ENCODE measurements around the gene ACBD6.

The ACBD6 gene

DNA sequence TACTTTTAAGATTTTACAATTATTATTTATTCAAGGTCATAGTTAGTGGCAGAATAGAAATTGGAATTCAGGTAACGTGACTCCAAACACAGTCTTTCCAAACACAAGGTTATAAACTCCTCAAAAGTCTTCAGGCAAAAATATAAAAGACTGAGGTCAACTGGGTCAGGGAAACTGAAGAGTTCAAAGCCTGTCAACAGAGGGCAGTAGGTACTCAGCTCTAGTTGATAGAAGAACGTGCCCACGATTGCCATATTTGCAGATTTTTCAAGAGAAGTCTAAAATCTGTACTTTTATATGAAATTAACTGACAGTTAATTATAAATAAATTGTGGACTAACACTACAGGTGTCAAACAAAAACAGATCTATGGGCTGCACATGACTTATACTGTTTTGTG lies 137.3 kb downstream of the ACBD6 start:
- no peak for DNase-seq

DNA sequence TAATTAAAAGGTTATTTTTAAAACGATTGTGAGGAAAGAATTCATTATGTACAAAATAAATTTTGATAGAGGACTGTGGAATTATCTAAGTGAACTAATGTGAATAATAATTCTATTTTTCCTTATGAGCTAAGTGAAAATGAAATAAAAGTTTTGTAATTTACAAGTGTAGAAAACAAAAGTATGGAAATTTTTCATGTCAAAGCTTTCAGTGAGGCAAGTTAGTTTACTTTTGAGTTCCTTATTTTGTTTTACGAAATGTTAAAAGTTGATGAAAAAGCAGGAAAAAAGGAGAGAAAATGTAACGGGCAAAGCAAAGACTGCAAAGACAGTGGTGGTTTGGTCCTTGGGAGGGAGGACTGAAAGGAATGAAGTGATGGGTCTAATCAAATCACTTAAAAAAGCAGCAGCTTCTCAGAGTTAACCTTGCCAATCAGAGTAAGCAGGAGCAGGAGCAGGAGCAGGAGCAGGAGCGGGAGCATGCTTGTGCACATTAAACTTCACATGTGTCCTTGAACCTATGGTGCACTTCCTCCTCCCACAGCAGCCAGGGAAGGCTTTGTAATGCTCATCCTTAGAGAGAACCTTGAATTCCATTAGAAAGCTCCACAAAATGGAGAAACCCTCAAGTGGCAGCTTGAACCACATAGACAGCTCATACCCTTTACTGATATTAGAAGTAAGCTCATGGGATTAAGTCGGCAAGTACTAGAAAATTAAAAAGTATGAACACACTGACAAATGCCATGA lies 139.0 kb downstream of the ACBD6 start:
- DNase-seq: no peak

DNA sequence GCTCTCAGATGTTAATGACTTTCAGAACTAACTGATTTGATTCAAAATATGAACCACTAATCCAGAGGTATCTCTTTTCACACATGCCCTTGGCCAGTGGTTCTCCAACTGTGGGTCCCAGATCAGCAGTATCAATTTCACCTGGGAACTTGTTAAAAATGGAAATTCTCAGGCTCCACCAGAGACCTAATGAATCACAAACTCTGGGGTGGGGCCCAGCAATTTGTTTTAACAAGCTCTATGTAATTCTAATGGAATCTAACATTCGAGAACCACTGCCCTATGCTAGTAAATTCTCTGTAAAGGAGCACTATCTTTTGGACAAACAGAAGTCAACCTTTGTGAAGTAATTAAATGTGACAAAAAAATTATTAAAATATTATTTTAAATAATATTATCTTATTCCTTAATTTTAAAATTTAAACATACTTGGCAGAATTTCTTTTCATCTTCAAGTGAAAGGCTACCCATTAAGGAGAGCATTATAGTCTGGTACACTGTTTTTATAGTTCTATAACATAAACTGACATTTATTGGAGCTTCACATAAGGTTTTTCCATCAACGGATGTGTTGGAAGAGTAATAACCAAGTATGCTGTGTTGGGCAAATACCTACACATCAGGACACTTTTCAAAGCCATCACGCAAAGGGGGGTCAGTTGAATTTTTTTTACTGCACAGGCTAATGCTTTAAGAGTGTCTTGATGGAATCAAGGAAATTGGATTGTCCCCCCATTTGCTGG lies 141.9 kb downstream of the ACBD6 start:
- DNase-seq: no peak

DNA sequence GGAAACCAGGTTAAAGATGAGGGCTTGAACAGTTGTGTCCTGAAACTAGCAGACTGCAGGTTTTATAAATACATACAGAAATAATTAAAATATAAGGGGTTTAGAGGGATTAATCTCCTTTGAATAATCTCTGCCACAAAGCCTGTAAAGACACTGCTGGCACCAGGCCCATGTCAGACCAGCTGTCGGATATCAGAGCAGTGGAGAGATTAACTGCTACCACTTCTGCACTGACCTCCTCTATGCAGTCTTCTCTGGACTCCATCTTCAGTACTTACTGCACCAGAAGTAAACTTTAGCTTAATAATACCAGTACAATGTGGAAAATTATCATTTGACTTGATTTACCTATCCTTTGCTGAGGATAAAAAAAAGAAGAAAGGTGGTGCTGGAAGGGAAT lies 143.7 kb downstream of the ACBD6 start:
- no peak for DNase-seq

DNA sequence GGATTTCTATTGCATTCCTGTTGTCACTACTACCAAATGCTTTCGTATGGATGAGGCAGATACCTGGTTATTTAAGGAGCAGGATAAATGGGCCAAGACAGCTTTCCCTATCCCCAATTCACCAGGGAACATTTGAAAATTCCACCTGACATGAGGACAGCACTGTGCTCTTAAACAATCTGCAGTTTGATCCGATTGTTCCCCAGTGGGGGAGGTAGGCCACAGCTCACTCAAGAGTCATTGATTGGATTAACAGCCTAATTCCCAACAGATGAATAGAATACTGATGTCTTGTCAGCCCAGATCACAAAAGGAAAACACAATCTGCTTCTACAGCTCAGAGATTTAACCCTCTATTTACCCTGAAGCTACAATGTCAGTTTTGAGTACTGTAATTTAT lies 148.4 kb downstream of the ACBD6 start:
- no peak for DNase-seq

DNA sequence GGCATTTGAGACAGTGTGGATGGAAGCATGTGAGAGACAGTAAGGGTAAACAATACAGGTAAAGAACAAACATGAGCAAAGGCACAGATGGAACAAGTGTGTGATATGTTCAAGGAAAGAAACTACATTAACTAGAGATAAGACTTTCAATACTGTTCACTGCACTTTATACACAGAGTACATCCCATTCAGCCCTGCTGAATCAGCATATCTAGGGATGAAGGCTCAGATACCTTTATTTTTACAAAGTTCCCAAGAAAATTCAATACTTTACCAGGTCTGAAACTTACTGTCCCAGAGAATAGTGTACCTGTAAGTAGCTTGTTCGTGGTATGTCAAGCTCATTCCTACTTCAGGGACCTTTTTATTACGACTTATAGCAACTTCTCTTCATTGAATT lies 149.8 kb downstream of the ACBD6 start:
- DNase-seq: no peak

DNA sequence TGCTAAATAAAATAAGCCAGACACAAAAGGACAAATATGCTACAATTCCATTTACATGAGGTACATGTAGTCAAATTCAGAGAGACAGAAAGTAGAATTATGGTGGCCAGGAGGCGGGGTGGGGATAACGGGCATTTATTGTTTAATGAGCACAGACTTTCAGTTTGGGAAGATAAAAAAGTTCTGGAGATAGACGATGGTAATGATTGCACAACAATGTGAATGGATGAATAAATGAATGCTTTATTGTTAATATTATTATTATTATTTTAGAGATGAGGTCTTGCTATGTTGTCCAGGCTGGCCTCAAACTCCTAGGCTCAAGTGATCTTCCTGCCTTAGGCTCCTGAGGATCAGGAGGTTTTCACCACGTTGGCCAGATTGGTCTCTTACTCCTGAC lies 150.4 kb downstream of the ACBD6 start:
- DNase-seq: no peak

DNA sequence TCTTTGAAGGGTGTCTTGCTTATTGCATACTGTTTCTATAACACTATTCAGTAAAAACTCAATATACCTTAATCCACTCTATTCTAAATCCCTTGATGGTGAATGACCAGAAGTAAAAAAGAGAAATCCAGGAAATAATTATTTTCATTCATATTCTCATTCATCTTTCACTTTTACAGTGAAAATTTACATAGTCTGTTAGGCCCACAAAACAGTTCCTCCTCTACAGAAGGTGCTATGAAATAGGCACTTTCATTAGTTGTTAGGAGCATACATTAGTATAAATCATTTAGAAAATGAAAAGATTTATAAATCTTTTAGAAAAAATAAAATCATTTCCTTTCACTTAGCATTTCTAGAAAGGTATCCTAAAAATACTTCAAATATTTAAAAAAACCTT lies 157.2 kb downstream of the ACBD6 start:
- DNase-seq: no peak

DNA sequence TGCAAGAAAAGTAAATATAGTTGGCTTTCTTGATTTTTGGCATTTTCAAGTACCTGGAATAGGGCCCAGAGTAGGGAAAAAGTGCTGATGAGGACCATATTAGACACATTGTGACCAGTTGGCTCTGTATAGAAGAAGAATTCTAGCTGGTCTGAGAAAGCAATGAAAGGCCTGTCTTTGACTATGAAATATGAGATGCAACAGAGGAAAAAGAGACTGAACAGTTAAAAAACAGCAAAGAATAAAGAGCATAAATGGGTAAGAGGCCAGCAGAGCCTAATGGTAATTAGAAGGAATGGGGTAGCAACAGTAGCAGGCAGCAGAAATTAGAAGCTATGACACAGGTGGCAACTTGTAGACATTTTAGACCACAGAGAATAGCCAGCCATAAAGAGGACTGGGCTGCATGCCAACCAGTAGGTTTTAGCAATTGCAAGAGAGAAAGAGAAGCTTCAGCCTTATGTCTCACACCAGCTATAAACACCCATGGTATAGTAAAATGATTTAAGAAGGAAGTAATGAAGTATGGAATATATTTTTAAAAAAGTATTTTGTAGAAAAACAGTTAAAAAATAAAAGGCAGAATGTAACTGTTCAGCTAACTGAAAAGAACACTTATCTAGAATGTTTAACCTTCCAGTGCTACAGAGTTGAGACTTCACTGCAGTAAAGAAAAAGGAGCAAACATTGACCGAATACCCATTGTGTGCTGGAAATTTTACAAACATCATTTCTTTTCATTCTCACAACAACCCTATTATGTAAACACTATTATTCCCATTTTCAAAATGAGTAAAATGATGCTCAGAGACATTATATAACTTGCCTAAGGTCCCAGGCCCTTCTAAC lies 158.2 kb downstream of the ACBD6 start:
- DNase-seq: no peak

DNA sequence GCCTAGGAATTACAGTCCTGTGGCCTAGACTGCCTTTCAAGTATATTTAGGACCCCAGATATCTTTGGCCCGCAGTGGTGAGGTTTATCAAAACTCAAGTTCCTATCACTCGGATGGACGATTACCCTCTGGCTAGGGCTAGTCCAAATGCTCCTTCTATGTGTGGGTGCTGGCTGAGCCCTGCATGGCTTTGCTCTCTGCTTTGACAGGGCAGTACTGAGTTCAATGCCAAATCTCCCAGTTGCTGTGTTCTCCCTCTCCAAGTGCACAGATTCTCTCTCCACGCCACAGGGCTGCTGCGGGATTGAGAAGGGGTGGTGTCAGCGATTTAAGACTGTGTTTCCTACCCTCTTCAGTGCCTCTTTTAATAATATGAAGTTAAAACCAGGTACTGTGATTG lies 175.3 kb downstream of the ACBD6 start:
- DNase-seq: no peak

DNA sequence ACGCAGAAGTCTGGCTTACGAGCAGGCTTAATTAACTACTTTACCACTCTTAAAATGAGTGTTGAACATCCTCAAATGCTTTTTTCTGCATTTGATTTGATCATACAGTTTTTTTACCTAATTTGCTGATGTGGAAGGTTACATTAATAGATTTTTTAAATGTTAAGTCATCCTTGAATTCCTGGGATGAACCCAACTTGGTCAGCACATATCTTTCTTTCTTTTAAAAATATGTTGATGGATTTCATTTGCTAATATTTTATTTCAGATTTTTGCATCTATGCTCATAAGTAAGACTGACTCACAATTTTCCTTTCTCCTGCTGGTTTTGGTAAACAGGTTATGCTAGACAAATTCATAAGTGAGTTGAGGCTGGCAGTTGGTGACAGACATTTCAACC lies 189.5 kb downstream of the ACBD6 start:
- DNase-seq: no peak

DNA sequence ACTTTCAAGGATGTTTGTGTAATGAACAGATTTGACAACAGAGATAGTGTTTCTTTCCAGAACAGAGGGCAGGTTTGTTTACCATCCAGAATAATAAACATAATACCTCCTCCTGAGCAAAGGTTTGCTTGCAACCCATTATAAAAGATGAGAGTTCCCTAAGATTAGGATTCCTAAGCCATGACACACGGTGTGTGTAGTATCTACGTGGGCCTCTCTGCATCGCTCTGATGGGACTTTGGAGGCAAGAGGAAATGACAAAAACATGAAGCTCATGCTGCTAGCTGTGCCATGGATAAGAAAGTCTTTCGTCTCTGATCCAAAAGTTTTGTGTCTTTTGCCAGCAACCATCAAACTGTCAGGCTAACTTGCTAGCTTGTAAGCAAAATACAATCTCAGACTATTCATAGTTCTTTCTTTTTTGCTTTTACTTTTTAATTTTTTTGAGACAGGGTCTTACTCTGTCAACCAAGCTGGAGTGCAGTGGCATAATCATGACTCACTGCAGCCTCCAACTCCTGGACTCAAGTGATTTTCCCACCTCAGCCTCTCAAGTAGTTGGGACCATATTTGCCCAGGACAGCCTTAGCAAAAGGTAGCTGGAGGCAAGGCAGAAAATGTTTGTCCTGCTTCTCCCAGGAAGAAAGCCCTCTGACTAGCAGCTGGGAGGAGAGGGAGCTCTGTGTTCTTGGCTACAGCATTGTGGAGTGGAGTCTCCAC lies 191.2 kb downstream of the ACBD6 start:
- DNase-seq: no peak

DNA sequence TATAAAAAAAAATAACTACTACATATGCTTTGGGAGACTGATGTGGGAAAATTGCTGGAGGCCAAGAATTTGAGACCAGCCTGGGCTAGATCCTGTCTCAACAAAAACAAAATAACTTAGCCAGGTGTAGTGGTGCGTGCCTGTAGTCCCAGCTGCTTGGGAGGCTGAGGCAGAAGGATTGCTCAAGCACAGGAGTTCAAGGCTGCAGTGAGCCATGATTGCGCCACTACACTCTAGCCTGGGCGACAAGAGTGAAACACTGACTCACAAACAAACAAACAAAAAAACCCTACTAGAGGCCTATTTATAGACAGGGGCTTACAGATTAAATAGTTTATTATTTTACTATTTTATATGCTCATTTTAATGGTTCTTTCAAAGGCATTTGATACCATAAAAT lies 192.3 kb downstream of the ACBD6 start:
- DNase-seq: no peak

DNA sequence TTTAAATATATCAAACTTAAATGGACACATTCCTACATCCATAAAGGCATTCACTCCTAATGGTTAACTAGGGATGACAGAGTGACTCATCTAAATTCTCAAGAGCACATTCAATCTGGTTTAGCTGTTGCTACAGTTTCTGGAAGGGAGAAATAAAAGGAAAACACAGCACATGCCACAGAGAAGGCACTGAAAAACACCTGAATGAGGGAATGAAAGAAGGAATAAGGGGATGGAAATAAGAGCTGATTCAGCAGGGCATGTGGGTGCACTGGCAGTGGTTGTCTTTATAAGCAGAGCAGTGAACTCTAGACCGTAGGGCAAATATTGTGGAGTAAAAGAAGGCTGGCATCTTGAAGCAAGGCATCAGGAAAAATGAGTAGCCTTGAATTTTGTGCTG lies 193.0 kb downstream of the ACBD6 start:
- no peak for DNase-seq

DNA sequence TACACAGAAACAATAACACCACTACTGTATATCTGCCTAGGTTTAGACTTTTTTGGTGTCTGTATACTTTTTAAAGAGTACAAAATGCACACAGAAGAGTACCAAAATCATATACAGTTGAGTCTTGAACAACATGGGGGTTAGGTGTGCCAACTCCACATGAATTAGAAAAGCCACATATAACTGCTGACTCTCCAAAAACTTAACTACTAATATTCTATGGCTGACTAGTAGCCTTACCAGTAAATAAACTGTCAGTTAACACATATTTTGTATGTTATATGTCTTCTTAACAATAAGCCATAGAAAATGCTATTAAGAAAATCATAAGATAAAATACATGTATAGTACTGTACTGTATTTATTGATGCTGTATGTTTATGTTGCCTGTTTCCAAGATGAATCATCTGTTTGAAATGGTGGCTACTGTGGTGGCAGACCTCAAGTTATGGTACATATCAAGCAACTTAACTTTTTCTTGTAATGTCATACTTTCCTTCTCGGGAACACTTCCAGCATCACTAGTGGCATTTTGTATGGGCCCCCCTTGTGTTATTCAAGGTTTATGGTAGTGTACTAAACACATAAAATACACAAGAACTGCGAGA lies 201.1 kb downstream of the ACBD6 start:
- no peak for DNase-seq

DNA sequence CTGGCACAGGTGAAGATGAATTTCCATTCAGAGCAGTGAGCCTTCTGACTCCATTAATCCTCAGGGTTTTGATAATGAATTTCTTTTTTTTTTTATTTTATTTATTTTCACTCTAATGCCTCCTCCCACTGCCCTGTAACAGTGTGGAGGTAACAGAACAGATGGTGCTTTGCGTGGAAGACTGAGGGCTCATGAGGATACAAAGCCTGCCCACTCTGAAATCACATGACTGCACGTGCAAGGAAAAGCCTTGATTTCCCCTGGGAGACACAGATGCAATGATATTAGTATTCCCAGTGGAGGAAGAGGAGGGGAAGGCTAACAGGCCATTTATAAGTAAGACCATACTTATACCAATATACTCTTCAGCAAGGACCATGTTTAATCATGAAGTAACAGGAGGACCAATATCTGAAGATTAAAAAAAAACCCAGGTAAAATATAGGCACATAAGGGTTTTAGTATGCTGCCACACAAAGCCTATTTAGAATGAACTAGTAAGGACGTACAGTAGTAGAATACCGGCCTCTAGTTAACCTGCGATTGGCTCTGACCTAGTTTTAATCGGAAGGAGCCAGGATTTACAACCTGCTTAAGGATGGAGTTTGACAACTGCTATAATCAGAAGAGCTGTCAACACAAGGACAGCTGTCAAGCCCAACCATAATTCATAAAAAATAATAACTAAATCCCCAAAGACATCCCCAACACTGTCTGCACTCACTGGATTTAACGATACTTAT lies 202.7 kb downstream of the ACBD6 start:
- no peak for DNase-seq

DNA sequence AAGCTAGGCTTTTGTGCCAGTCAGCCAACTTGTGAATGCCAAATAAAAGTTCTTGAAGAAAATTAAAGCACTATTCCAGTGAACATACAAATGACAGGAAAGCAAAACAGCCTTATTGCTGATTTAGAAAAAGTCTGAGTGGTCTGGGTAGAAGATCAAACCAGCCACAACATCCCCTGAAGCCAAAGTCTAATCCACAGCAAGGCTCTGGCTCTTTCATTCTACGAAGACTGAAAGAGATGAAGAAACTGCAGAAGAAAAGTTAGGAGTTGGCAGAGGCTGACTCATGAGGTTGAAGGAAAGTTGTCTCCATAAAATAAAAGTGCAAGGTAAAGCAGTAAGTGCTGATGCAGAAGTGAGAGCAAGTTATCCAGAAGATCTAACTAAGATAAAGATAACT lies 206.4 kb downstream of the ACBD6 start:
- DNase-seq: no peak

DNA sequence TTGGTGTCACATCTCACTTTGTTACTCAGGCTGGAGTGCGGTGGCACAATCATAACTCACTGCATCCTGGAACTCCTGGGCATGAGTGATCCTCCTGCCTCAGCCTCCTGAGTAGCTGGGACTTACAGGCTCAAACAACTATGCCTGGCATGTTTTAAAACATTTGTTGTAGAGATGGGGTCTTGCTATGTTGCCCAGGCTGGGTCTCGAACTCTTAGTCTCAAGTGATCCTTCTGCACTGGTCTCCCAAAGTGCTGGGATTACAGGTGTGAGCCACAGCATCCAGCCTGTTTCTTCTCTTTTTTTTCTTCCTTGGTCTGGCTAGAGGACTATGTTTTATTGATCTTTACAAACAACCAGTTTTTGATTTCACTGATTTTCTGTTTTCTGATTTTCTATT lies 207.7 kb downstream of the ACBD6 start:
- no peak for DNase-seq

DNA sequence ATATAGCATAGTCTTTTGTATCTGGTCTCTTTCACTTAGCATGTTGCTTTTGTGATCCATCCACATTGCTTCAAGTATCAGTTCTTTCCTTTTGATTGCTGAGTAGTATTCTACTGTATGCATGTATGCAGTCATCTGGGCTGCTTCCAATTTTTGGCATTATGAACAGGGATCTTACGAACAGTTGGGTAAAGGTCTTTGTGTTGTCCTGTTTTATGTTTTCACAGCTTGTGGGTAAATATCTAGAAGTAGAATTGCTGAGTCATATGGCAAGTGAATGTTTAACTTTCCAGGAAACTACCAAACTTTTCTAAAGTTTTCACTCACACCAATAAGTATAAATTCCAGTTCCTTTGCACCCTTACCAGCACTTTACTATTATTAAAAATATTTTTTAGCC lies 211.4 kb downstream of the ACBD6 start:
- no peak for DNase-seq

DNA sequence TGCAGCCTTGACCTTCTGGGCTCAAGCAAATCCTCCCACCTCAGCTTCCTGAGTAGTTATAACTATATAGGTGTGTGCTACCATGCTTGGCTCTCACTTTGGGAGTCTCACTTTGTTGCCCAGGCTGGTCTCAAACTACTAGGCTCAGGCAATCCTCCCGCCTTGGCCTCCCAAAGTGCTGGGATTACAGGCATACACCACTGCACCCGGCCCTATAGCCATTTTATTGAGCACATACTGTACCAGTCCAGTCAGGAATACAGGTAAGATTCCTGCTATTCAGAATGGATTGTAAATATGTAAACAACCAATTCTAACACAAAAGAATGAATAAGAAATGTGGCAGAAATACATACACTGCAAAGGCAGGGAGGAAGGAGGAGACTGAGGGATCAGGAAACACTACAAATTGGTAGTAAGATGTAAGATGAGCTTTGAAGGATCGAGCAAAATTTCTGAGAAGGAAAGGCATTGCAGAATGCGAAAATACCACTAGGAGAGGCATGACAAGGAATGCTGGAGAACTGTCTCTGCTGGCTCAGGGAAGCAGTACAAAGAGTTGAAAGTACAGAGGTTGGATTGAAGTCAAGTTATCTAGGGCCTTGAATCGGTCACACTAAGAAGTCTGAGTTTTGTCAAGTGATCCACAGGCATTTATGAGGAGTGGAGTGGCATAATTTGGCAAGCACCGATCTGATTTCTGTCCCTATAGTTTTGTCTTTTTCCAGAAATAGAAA lies 211.9 kb downstream of the ACBD6 start:
- no peak for DNase-seq

DNA sequence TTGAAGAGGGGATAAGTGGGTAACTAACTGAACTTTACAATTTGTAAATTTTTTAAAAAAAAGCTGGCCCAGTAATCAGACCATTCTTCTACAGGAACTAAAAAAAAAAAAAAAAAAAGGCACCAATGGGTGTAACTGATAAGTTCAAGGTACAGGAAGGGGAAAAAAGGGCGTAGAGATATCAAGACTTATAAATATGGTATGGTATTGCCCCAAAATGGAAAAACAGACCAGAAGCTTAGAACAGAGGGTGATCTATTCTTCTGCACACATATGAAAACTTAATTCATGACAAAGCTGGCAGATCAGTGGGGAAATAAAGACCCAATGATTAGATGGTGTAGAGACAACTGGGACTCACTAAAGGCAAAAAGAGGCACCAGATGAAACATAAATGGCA lies 213.4 kb downstream of the ACBD6 start:
- DNase-seq: no peak
